ENCODE measurements around the gene PNRC1. TPM values are rescaled to one million over a fixed set of nuclear protein-coding genes. Genes with fewer than 3 reads are reported as not detected.
A peak's percentile ranks its signal among the peaks of the same experiment; 100 is the strongest.
"Not testable (repeated sequence)": the region's sequence is repeated elsewhere in the genome, so short reads cannot be mapped to it uniquely, and the experiment has no call there.

PNRC1 gene
- total RNA-seq, 1 experiment from 2014 or later: 10.8 TPM

GRCh38 chr6:89058627-89059026, 21.9 kb upstream of the PNRC1 start:
- DNase-seq (ENCODE audit: low read depth): no peak

GRCh38 chr6:89059227-89059626, 21.3 kb upstream of the PNRC1 start:
- DNase-seq (ENCODE audit: low read depth): no peak

GRCh38 chr6:89063881-89064280, 16.7 kb upstream of the PNRC1 start:
- DNase-seq (ENCODE audit: low read depth): no peak

- DNase-seq (ENCODE audit: low read depth): not testable (repeated sequence)
Measured at GRCh38 chr6:89064931-89065330, 15.6 kb upstream of the PNRC1 start.

GRCh38 chr6:89066121-89066520, 14.4 kb upstream of the PNRC1 start:
- DNase-seq (ENCODE audit: low read depth): not testable (repeated sequence)

GRCh38 chr6:89066940-89067646, 13.5 kb upstream of the PNRC1 start:
- no peak for DNase-seq (ENCODE audit: low read depth)

GRCh38 chr6:89067796-89068195, 12.8 kb upstream of the PNRC1 start:
- DNase-seq (ENCODE audit: low read depth): no peak

- no peak for DNase-seq (ENCODE audit: low read depth)
Measured at GRCh38 chr6:89068695-89069094, 11.9 kb upstream of the PNRC1 start.

- no peak for DNase-seq (ENCODE audit: low read depth)
Measured at GRCh38 chr6:89069536-89070163, 10.9 kb upstream of the PNRC1 start.

GRCh38 chr6:89071036-89071435, 9.5 kb upstream of the PNRC1 start:
- no peak for DNase-seq (ENCODE audit: low read depth)

- DNase-seq (ENCODE audit: low read depth): no peak
Measured at GRCh38 chr6:89073014-89073620, 7.4 kb upstream of the PNRC1 start.

GRCh38 chr6:89073840-89074239, 6.7 kb upstream of the PNRC1 start:
- no peak for DNase-seq (ENCODE audit: low read depth)

GRCh38 chr6:89079511-89080234, 878 bp upstream of the PNRC1 start:
- DNase-seq (ENCODE audit: low read depth): peak; percentile 51

GRCh38 chr6:89081129-89081422, 525 bp downstream of the PNRC1 start:
- no peak for DNase-seq (ENCODE audit: low read depth)

- DNase-seq (ENCODE audit: low read depth): peak; percentile 91
Measured at GRCh38 chr6:89081423-89082322, 1.1 kb downstream of the PNRC1 start.

- DNase-seq (ENCODE audit: low read depth): no peak
Measured at GRCh38 chr6:89082486-89082891, 1.9 kb downstream of the PNRC1 start.

GRCh38 chr6:89084542-89084941, 4.0 kb downstream of the PNRC1 start:
- no peak for DNase-seq (ENCODE audit: low read depth)

- peak; percentile 46 for DNase-seq (ENCODE audit: low read depth)
Measured at GRCh38 chr6:89084954-89085353, 4.4 kb downstream of the PNRC1 start.

GRCh38 chr6:89085409-89086205, 5.1 kb downstream of the PNRC1 start:
- DNase-seq (ENCODE audit: low read depth): no peak

GRCh38 chr6:89087881-89088280, 7.3 kb downstream of the PNRC1 start:
- DNase-seq (ENCODE audit: low read depth): no peak

Data from HT1080 (cell line).